ENCODE results near the gene MAT2B.

Gene MAT2B

DNA sequence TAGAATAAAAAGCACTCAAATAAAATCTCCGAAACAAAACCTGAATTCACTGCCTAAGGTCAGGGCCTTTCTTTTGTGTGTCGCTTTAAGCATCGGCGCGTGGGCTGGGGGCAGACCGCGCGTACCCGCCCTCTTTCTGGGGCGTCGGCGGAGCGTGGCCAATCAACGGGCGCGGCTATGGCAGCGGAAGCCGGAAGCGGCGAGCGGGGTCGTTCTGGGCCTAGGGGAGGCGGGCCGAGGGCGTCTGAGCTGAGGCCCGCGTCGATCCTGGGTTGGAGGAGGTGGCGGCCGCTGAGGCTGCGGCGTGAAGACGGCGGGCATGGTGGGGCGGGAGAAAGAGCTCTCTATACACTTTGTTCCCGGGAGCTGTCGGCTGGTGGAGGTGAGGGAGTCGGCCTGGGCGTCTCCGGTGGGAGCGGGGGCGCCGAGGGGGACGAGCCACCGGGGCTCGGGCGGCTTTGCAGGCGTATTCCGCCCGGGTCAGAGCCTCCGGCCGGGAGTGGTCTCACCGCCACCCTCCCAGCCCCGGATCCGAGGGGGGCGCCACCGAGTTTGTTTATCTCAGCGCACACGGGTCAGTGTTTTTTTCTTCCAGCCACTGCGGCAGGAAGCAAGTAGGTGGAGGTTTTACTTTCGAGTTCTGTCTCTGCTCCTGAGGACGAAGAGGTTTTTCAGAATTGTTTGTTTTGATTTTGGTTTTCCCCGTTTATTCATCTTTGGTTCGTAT lies at the start of gene MAT2B:
Gene MAT2B (plus strand): TSS at position 252 of the 727 bp plus-strand sequence. CDS start 68 bp downstream, at position 320.
- DNase-seq (ENCODE audit: low read depth): peak; percentile 86

DNA sequence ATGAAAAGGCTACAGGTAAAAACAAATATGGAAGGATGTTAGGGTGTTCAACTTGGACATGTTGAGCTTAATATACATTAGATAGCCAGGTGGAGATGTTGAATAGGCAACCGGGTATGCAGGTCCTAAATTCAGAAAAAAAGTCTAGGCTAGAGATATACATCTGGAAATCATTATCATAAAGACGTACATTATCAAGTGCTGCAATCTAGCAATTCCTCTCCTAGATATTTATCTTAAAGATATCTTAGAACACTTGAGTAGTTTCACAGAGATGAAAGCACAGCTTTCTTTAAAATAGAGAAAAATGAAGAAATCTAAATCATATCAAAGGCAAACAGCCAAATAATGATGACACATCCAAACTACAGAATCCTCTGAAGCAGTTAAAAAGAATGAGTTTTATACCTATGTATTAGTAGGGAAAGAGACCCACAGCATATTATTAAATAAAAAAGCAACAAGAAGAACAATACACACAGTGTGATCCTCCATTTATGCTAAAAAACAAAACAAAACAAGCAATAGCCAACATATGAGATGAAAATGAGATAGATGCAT lies 49.3 kb upstream of the MAT2B start:
- DNase-seq (ENCODE audit: low read depth): no peak

DNA sequence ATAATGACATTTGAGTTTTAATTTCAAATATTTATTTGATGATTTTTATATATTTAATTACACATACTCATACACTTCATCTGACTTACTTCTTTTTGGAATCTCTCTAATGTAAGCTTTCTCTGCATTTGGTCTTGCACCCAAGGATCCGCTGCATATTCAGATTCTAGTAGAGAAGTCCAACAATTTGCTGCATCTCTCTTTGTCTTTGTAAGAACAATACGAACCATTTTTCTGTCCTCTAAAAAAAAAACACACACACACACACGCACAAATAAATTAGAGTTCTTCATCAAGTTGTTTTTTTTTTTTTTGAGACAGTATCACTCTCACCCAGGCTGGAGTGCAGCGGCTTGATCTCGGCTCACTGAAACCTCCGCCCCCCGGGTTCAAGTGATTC lies 48.6 kb upstream of the MAT2B start:
- no peak for DNase-seq (ENCODE audit: low read depth)

DNA sequence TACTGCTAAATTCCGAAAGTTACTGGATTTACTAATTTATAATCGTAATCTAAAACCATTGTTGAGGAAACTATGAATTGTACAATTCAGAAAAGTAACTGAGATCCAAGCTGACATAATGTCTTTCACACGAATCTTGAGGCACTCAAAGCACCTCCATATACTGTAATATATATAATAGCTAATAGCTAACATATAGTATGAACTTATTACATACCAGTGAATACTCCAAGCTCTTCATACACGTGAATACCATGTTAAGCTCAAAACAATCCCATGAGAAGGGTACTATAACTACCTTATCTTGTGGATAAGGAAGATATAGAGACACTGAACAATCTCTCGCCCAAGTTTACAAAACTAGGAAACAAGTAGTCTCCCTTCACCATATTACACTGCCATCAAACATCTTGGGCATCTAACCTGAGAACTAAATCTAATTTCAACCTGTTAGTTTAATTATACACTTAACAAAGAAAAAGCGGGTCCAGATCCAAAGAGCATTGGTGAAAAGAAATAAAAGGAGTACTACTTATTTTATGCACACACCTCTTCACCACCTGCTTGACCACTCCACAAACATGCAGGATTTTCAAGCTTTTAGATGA lies 46.5 kb upstream of the MAT2B start:
- no peak for DNase-seq (ENCODE audit: low read depth)

DNA sequence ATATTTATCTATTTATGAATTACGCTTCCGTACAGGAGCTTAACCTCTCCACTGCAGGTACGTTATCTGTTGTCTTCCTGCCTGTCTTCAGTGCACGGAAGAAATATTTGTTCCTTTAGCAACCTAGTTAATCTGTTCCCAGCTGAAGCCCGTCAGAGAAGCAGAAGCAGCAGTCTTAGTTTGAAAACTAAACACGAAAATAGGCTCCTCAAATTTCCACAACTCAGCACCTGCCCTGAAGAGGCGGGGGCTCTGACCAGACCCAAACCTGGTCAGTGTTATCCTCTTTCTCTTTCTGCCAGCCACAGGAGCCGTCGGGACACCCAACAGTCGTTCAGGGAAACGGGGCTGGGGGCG lies 46.0 kb upstream of the MAT2B start:
- no peak for DNase-seq (ENCODE audit: low read depth)

DNA sequence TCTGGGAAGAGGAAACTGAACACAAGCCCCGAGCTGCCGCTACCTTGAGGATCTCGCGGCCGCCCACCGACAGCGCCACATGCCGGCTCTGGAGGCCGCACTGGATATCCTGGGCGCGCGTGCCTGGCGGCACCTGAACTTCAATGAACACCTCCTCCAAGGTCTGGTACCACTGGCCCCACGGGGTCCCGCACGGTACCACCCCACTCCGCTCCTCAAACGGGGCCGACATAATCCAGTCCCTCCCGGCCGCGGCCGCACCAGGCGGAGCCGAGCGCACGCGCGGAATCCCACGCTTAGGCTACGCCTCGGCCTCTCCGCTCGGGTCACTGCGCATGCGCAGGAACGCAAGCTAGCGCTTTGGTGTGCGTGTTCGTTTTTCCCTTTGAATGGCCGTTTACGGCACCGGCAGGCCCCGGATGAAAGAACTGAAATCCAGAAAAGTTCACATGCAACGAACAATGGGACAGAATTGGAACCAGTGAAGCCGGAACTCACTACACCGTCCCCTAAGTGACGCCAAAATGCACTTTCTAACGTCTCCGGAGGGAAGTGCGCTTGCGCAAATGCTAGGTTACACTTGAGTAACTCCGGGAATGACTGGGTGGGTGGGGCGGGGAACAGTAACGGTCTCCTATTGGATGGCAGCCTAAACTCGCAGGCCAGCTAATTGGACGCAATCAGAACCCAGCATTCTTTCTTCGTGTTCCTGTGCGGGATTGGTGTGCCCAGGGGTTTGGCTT lies 45.4 kb upstream of the MAT2B start, which contains the start of gene NUDCD2:
Gene NUDCD2 (minus strand): TSS at position 284 of the 743 bp plus-strand sequence. CDS start 52 bp downstream, at position 232.
- peak; percentile 89 for DNase-seq (ENCODE audit: low read depth)

DNA sequence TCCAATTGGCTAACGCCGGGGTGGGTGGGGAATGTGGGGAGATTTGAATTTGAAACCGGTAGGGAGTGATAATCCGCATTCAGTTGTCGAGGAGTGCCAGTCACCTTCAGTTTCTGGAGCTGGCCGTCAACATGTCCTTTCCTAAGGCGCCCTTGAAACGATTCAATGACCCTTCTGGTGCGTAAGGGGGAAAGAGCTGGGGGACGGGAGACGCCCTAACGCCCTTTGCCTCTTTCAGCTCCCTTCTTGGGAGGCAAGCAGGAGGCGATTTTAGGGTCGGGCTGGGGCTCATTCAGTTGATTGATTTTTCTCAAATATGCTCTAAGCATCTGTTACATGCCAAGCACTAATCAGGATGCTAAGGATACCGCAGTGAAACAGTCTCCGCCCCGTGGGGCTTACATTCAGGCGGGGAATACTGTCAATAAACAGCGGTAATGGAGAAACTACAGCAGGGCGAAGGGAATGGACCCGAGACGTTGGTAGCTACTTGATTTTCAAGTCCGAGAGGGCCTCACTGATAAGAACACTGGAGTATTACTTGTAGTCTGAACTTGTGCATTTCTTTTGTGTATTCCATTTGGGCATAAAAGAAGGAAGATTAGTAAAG lies 44.8 kb upstream of the MAT2B start, which contains the start of gene HMMR:
Gene HMMR (plus strand): TSS at position 71 of the 610 bp plus-strand sequence. CDS start 61 bp downstream, at position 132.
- DNase-seq (ENCODE audit: low read depth): no peak

DNA sequence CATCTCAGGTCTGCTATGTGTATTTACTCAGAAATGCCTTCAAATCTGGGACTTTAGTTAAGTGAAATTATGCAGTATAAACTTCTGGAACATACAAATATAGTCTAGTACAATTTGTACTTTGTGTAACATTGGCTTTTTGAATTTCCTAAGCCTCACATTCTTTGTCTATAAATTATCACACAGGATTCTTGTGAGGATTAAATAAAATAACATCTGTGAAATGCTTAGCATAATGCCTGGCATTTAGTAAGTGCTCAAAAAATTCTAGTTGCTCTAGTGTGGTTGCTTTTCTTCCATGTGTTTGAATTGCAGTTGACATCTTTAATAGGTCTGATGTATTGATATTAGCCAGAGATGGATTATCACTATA lies 42.4 kb upstream of the MAT2B start:
- DNase-seq (ENCODE audit: low read depth): no peak

DNA sequence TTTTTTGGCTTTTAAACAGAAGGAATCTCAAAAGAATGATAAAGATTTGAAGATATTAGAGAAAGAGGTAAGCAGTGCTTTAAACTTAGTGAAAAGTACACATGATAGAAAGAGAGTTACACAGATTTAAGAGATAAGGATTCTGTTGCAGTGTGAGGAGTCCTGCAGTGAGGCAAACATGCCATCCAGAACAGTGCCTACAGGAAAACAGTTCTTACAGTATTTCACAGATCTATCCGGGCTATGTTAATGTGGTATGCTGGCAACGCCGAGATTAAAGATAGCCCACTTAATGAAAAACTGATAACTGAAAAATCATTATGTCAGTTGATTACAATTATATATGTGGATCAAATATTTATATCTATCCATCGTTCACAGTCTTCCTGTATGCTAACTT lies 37.7 kb upstream of the MAT2B start:
- no peak for DNase-seq (ENCODE audit: low read depth)

DNA sequence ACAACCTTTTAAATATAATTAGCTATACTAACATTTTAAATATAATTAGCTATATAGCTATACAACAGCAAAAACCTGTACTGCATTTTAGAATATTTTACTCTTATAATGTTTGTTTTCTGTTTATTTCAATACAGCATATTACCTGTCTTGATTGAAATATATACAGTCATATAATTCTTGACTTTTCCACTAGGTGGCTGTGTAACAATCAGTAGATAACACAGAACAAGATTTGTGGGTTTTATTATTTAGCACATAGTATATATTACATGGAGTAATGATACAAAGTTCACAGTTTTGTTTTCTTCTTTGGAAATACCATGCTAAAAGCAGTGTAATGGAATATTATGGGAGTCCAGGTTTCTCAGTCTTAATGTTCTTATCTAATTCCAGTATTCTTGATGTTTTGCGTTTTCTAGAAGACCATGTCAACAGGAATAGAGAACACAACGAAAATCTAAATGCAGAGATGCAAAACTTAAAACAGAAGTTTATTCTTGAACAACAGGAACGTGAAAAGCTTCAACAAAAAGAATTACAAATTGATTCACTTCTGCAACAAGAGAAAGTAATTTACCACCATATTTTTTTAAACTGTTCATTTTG lies 31.7 kb upstream of the MAT2B start:
- no peak for DNase-seq (ENCODE audit: low read depth)

DNA sequence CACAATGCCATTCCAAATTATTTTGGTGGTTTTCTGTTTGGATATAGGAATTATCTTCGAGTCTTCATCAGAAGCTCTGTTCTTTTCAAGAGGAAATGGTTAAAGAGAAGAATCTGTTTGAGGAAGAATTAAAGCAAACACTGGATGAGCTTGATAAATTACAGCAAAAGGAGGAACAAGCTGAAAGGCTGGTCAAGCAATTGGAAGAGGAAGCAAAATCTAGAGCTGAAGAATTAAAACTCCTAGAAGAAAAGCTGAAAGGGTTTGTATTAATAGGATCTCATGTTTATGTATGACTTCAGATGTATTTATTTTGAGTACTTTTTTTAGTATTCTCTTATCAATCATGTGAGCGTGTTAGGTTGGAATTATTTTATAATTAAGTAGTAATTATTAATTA lies 30.0 kb upstream of the MAT2B start:
- DNase-seq (ENCODE audit: low read depth): no peak

DNA sequence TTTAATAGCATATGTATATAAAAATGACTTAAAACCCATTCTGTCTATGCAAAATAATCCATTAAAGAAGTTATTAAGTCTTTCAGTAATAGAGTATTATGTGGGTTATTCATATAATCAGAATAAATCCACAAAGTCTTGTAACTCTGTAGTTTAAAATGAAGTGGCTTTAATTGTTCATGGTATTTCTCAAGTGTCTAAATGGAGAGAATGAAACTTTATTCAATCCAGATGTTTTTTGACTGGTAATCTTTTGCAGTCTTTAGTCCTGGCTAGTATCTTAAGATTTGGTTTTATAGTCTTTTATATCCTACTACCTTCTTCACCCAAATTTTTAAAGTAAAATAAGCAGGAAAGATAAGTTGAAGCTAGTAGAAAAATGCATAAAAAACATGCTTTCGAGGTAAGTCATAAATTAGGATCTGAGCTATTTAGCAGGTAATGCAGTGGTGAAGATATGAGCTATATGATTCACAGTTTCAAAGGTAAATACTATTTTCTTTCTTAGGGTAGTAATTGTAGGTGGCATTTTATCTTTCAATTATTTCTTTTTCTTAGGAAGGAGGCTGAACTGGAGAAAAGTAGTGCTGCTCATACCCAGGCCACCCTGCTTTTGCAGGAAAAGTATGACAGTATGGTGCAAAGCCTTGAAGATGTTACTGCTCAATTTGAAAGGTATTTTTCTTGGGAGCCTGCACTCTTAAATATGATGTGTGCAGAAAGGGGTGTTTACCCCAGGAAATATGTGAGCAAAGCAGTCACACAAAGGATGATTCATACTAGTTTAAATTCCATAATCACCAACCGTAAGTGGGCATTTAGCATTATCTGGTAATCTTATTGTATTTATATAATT lies 27.1 kb upstream of the MAT2B start:
- DNase-seq (ENCODE audit: low read depth): no peak

DNA sequence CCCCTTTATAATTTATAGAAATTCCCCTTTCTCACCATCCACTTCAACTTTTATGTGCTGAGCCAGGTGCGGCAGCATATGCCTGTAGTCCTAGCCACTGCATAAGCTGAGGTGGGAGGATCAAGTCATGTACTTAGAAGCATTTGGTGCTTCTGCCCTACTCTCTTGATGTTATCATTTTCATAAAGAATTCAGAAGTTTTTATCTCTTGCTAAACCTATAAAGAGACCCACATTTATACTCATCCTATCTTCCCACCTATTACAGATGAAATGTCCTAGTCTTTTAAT lies 26.5 kb upstream of the MAT2B start:
- no peak for DNase-seq (ENCODE audit: low read depth)

DNA sequence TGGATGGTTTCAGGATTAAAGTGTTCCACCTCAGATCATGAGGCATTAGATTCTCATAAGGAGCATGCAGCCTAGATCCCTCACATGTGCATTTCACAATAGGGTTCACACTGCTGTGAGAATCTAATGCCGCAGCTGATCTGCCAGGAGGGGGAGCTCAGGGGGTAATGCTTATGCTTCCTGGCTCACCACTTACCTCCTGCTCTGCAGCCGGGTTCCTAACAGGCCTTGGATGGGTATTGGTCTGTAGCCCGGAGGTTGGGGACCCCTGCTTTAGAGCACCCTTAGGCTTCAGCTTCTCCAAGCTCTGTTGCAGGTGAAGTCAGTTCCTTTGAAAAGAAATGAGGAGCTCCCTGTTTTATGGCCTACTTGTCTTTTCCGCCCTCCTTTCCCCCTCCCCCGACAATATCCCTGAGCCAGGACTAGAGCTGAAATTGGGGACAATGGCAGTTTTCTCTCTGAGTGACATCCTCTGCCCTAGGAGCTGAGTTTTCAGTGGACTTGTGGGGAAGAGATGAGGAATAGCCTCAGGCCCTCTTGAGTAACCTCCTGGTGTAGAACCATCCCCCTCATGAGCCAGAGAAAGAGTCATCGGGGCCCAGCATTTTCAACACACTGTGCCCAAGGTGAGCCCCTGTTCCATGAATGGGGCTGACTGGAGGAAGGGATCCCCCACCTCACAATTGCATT lies 16.2 kb upstream of the MAT2B start:
- DNase-seq (ENCODE audit: low read depth): no peak

DNA sequence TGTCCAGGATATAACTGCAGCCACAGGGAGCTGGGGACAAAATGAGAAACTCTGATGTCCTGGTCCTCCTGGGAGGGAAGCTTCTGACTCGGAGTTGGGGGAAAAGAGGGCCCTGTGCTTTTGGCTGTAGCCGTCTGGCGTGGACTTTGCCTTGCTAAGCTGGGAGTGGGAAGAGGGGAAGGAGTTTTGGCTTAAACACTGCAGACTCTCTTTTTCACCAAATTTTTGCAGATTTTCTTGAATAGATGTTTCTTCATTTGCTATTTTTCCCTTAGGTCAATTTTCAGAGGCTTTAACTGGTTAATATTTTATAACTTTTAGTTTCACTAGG lies 15.7 kb upstream of the MAT2B start:
- DNase-seq (ENCODE audit: low read depth): no peak

DNA sequence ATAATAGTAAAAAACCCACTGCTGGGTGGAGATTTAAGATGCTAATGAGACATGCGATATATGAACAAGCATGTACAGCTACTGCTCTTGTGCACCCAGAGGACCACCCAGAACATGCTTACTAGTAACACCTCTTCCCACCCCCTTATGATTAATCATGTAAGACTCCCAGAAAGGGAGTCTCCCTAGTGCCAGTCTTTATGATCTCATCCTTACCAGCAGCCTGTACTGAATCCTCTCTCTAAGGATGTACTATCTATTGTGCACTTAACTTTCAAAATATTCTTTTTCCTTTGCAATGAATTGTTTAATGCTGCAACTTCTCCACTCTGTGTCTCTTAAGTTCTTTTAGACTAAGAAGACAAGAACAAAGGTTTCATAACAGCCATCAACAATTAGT lies 9.1 kb upstream of the MAT2B start:
- DNase-seq (ENCODE audit: low read depth): no peak

DNA sequence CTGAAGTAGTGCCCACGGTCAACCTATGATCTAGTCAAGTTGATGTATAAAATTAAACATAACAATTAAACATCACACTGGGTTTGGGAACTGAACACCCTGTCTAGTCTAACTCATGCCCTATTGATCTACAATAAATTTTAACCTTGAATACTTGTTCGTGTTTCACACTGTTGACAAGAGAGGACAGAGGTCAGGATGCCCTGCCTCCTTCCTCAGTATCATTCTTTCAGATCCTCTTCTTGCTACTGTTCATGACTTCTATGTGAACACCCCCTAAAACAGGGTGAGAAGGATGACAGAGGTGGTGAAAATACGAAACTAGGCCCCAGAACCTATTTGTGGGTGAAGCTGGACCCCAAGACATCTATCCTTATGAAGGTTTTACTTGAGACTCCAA lies 8.1 kb upstream of the MAT2B start:
- DNase-seq (ENCODE audit: low read depth): no peak

DNA sequence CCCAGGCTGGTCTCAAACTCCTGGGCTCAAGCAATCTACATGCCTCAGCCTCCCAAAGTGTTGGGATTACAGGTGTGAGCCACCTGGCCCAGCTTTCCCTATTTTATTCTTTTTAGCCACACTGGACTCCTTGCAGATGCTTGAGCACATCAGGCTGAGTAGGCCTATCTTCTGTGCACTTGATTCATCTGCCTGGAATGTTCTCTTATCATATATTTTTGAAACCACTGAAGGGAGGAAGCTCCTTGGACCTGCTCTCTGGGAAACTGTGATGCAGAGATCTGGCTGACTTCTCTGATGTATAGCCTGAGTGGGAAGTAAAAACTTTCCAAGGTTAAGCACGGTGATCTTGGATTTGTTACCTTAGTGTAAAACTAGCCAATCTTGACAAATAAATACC lies 6.5 kb upstream of the MAT2B start:
- no peak for DNase-seq (ENCODE audit: low read depth)

DNA sequence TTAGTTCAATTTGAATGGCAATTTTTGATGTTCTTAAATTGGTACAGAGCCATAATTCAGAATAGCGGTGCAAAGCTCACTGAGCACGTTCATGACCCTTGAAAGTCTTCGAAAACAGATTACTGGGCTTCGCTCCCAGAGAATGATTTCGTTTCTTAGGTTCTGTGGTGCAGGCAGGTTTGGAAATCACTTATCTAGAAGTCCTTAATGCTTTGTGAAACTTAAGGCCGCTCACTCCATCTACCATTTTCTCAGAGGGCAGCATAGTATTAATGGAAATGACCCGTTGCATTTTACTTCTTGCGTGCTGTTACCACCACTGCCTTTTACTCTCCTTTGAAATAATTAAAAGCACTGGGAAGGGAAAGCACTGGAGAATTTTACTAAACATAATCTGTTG lies 2.9 kb upstream of the MAT2B start:
- no peak for DNase-seq (ENCODE audit: low read depth)

Data from stimulated activated CD8-positive, alpha-beta memory T cell treated with anti-CD3 and anti-CD28 coated beads, Interleukin-7, amount 100 ng/mL, for 24 hours (primary cell).